ENCODE measurements around the gene ADAMTS14. TPM values are rescaled to one million over a fixed set of nuclear protein-coding genes. Genes with fewer than 3 reads are reported as not detected.

Gene ADAMTS14
- total RNA-seq, 1 experiment from 2014 or later, result 0.02 TPM

DNA sequence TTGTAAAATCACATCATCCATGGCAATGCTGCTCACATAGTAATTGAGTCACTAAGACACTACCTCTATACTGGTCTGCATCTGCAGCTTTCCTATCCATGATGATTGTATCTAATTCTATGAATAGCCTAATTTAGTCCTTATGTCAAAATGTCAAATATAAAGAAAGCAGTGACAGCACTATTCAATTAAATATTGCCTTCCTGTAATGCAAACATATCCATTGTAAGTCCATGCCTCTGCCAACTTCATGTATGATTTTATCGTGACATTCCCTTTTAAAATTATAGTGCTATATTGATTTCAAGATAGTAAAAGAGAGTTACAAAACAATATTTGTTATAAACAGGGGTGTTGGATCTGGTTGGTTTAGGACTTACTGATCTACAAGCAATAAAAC, 138.7 kb downstream of the ADAMTS14 start:
- no peak for DNase-seq (ENCODE audit: extremely low read depth, low read depth)

DNA sequence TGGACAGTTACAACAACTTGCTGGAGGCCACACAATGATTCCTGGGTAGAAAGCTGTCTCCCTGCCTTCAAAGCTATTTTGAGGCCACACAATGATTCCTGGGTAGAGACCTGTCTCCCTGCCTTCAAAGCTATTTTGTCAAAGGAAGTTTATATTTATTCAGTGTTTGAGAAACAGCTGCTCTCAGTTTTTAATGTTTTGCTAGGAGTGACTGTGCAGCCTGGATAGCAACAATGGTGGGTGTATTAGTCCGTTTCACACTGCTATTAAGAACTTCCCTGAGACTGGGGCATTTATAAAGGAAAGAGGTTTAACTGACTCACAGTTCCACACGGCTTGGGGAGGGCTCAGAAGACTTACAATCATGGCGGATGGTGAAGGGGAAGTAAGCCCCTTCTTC, 139.6 kb downstream of the ADAMTS14 start:
- DNase-seq (ENCODE audit: extremely low read depth, low read depth), result no peak

Small RNA genes within 50 kb of the gene (small RNA-seq; reads per million reads assigned to genes)
- 0 reads per million in 2 experiments for gene RPS26P40

Other genes starting within 250 kb of the ADAMTS14 start
- not detected in 2 replicates for gene NODAL, start 230.8 kb upstream of the ADAMTS14 start, total RNA-seq (2014; rRNA removed; shearing (Covaris generic))
- 6.2 and 6.6 TPM in 2 replicates for gene PALD1, start 193.7 kb upstream of the ADAMTS14 start, total RNA-seq (2014; rRNA removed; shearing (Covaris generic))
- not detected in 2 replicates for gene PRF1, start 69.8 kb upstream of the ADAMTS14 start, total RNA-seq (2014; rRNA removed; shearing (Covaris generic))
- not detected in 2 replicates for gene TBATA, start 112.9 kb downstream of the ADAMTS14 start, total RNA-seq (2014; rRNA removed; shearing (Covaris generic))
- gene SGPL1, start 143.4 kb downstream of the ADAMTS14 start, total RNA-seq (2014; rRNA removed; shearing (Covaris generic)), result 48.3 and 65.3 TPM in 2 replicates
- 122 TPM in 2 replicates for gene PCBD1, start 216.1 kb downstream of the ADAMTS14 start, total RNA-seq (2014; rRNA removed; shearing (Covaris generic))